ENCODE results near the gene KRT39.
"Not testable (repeated sequence)": the region's sequence is repeated elsewhere in the genome, so short reads cannot be mapped to it uniquely, and the experiment has no call there.

The KRT39 gene

DNA sequence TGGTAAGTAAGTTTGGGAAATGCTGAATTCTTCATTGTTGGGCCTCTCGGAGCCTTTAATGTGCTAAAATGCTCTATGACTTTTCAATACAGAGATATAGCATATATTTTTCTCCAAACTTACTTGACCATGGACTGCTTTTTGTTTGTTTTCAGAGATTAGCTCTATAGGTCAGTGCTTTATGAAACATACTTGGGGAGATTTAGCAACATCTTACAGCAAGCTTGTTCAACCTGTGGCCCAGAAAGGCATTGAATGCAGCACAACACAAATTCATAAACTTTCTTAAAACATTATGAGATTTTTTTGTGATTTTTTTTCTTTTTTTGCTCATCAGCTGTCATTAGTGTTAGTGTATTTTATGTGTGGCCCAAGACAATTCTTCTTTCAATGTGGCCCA is 43.2 kb upstream of the KRT39 start:
- TF ChIP-seq, protein P1, sequence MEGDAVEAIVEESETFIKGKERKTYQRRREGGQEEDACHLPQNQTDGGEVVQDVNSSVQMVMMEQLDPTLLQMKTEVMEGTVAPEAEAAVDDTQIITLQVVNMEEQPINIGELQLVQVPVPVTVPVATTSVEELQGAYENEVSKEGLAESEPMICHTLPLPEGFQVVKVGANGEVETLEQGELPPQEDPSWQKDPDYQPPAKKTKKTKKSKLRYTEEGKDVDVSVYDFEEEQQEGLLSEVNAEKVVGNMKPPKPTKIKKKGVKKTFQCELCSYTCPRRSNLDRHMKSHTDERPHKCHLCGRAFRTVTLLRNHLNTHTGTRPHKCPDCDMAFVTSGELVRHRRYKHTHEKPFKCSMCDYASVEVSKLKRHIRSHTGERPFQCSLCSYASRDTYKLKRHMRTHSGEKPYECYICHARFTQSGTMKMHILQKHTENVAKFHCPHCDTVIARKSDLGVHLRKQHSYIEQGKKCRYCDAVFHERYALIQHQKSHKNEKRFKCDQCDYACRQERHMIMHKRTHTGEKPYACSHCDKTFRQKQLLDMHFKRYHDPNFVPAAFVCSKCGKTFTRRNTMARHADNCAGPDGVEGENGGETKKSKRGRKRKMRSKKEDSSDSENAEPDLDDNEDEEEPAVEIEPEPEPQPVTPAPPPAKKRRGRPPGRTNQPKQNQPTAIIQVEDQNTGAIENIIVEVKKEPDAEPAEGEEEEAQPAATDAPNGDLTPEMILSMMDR (IDR thresholded peaks at IDR 0.05; ENCODE audit: low read depth, low read length), result no peak
- no peak for DNase-seq (ENCODE audit: low read depth, low spot score)
- in situ Hi-C loops (cut with HindIII; ENCODE audit: low sequenced_read_pairs), result no loop called here
- no peak overlapping the region for H3K4me3 ChIP-seq (ENCODE audit: low read depth, low read length)

DNA sequence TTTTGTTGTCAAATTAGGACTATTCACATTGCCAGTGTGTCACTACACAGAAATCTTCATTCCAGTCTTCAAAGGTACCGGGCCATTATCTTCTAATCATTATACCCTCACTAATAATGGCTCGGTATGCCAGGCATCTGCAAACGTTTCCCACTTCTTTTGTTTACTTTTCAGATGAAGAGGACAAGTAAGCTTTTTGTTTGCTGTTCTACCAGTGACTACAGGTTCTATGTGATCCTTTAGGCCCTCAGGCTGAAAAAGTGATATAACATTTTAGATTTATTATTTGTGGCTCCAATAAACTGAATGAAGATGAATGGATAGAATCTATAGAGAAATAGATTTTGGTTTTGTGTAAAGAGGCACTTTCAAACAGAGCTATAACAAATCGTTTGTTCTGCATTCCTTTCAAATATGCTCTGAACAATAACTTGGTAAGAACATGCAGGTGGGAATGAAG is 42.6 kb upstream of the KRT39 start:
- in situ Hi-C loops (cut with HindIII; ENCODE audit: low sequenced_read_pairs), result no loop called here
- TF ChIP-seq, protein P1 (IDR thresholded peaks at IDR 0.05; ENCODE audit: low read depth, low read length), result no peak
- no peak for DNase-seq (ENCODE audit: low read depth, low spot score)
- H3K4me3 ChIP-seq (ENCODE audit: low read depth, low read length), result no peak overlapping the region

DNA sequence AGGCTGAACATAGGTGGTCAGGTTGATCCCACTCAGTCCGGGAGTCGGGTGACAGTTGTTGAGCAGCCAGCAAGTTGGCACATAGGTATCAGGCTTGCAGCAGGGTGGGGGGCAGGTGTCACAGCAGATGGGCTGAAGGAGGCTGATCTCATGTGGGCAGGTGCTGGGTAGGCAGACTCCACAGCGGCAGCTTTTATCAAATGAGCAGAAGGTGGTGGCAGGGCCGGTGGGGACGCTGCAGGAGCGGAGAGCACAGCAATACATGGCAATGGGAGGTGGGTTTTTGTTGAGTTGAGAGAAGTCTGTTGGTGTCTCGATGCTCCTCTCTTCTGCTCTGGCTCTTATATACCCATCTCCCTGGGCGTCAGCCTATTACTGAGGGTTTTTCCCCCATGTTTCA is 42.1 kb upstream of the KRT39 start, which contains the start of gene KRTAP3-1:
KRTAP3-1 (minus strand) TSS at position 318 of the 400 bp plus-strand sequence; CDS start at position 264, 54 bp downstream.
- DNase-seq (ENCODE audit: low read depth, low spot score), result no peak
- H3K4me3 ChIP-seq (ENCODE audit: low read depth, low read length), result no peak within 1 kb of the TSS
- TF ChIP-seq, protein P1 (IDR thresholded peaks at IDR 0.05; ENCODE audit: low read depth, low read length), result no peak
- in situ Hi-C loops (cut with HindIII; ENCODE audit: low sequenced_read_pairs), result no loop called here

DNA sequence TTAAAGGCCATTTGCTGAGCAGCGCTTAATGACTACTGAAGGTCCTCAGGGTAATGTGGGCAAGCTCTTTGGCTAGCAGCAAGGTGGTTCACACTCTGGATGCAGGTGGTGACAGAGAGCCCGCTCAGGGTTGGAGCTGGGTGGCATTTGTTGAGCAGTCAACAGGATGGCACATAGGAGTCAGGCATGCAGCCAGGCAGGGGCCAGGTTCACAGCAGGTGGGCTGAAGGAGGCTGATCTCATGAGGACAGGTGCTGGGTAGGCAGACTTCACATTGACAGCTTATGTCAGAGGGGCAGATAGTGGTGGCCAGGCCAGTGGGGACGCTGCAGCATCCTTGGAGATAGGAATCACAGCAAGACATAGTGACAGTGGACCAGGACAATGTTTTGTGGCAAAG is 37.6 kb upstream of the KRT39 start:
- in situ Hi-C loops (cut with HindIII; ENCODE audit: low sequenced_read_pairs), result no loop called here
- H3K4me3 ChIP-seq (ENCODE audit: low read depth, low read length), result no peak overlapping the region
- no peak for DNase-seq (ENCODE audit: low read depth, low spot score)
- TF ChIP-seq, protein P1 (IDR thresholded peaks at IDR 0.05; ENCODE audit: low read depth, low read length), result no peak

DNA sequence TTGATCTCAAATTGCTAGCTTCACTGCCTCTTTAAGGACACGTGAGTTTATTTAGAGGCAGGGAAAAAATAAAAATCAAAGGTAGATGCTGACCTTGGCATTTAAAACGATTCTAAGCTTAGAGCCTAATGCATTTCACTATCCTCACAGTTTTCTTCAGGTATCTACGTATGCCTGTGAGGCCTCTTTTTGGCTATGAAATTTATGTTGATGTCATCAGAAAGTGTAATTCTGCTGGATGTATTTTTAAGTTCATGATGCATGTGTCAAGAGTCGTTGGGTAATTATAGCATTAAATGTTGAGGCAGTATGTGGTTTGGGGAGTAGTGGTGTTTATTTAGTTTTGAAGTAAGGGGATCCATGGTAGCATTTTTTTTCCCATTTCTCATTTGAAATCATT is 37.2 kb upstream of the KRT39 start:
- DNase-seq (ENCODE audit: low read depth, low spot score), result no peak
- TF ChIP-seq, protein P1 (IDR thresholded peaks at IDR 0.05; ENCODE audit: low read depth, low read length), result no peak
- in situ Hi-C loops (cut with HindIII; ENCODE audit: low sequenced_read_pairs), result no loop called here
- H3K4me3 ChIP-seq (ENCODE audit: low read depth, low read length), result no peak overlapping the region

DNA sequence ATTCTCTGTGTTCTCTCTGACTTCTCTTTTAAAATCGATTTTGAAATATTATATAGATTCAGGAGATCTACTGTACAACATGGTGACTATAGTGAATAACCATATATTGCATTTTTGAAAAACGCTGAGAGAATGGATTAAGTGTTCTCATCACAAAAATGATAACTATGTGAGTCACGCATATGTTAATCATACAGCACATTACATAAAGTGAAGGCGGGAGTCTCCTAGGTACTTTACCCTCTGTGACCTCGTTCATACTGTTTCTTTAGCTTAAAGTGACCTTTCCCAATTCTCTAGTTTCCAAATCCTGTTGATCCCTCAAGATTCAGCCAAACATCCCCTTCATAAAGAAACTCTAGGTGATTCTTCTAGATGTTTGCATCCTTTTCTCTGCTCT is 36.1 kb upstream of the KRT39 start:
- H3K4me3 ChIP-seq (ENCODE audit: low read depth, low read length), result no peak overlapping the region
- in situ Hi-C loops (cut with HindIII; ENCODE audit: low sequenced_read_pairs), result no loop called here
- no peak for DNase-seq (ENCODE audit: low read depth, low spot score)
- TF ChIP-seq, protein P1 (IDR thresholded peaks at IDR 0.05; ENCODE audit: low read depth, low read length), result no peak

DNA sequence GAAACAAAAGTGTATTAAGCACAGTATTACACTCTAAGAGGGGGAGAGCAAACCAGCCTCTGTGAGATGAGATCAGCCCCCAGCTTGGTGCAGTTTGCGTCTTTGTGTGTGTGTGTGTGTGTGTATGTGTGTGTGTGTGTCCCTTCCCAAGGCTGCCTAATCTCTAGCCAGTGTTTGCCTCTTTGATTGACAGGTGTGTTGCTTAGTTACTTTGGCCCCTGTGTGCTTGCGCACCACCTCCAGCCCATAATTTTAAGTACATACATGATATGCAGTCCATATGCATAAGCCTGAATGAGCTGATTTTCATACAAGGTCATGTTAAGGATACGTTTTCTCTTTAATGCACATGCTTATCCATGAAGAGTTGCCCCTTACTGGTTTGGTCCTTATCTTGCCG is 35.0 kb upstream of the KRT39 start:
- in situ Hi-C loops (cut with HindIII; ENCODE audit: low sequenced_read_pairs), result no loop called here
- no peak for DNase-seq (ENCODE audit: low read depth, low spot score)
- H3K4me3 ChIP-seq (ENCODE audit: low read depth, low read length), result no peak overlapping the region
- TF ChIP-seq, protein P1 (IDR thresholded peaks at IDR 0.05; ENCODE audit: low read depth, low read length), result no peak

DNA sequence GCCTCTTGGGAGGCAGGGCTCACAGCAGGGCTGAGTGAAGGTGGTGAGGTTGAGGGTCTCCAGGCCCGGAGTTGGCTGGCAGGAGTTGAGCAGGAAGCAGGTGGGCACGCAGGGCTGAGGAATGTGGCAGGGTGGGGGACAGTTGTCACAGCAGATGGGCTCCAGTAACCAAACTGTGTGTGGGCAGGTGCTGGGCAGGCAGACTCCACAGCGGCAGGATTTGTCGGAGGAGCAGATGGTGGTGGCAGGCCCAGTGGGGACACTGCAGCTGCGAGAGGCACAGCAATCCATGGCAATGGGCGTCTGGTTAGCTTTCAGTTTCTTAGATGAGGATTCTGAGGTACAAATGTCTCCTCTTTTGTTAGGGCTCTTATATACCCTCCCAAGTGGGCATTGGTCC is 32.8 kb upstream of the KRT39 start, which contains the start of gene KRTAP3-2:
KRTAP3-2 (minus strand) TSS at position 344 of the 400 bp plus-strand sequence; CDS start at position 291, 53 bp downstream.
- H3K4me3 ChIP-seq (ENCODE audit: low read depth, low read length); in situ Hi-C loops (cut with HindIII; ENCODE audit: low sequenced_read_pairs); DNase-seq (ENCODE audit: low read depth, low spot score): not testable (repeated sequence)

All from astrocyte of the spinal cord (primary cell).